ENCODE measurements around the gene COPS6. TPM values are rescaled to one million over a fixed set of nuclear protein-coding genes. Genes with fewer than 3 reads are reported as not detected.

COPS6 gene
- total RNA-seq, 1 donor from 2014 or later = 42.2 TPM

DNA sequence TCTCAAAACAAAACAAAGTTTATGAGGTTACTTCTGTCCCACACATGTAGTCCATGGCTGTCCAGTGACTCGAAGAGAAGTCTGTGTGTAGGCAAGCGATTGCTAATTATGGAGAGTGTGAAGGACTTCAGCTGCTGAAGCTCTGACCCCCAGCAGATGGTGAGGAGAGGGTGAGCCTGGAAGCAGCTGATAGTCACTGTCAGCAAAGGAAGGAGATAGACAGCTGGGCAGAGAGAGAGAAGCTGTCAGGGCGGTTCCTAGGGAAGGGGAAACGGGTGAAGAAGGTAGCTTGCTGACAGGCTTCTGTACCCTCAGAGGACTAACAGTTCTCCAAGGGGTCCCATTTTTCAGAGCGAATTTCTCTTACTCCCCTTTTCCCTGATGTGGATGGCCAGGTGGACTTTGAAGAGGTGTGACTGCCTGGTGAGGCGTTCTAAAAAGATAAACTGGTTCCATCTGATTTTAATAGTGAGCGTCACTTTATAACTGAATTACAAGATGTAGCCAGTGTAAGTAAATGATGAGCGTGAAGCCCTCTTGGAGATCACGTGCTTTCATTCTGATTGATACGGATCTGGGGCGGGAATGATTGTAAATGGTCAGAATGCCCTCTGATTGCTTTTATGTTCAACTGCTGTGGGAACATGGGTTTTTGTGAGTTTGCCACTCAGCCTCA is 27.1 kb upstream of the COPS6 start:
- Histone ChIP-seq H3K36me3 (peaks cover 6% of the 10 kb centered on the region), H3F3A (ENCODE audit: low read depth) (peaks cover 14% of the 10 kb centered on the region), H4K20me1 (ENCODE audit: low read depth) (no peaks in the 10 kb centered on the region), H3K4me2 (no peak overlapping the region), H3K9me3 (ENCODE audit: low read depth) (no peaks in the 10 kb centered on the region), H3K27ac (no peak overlapping the region), H3K79me2 (ENCODE audit: low read depth) (no peaks in the 10 kb centered on the region), H3K4me3 (no peak overlapping the region), H2AFZ (replicated peaks) (no peak overlapping the region), H3K27me3 (no peaks in the 10 kb centered on the region), H3K9ac (no peak overlapping the region), H3K4me1 (no peaks in the 10 kb centered on the region)
- H3K4me1 Mint-ChIP-seq = no peaks in the 10 kb centered on the region
- H3K9me3 Mint-ChIP-seq = no peaks in the 10 kb centered on the region
- TF ChIP-seq EZH2 (IDR thresholded peaks at IDR 0.05) (no peak), EZH2phosphoT487 (IDR thresholded peaks at IDR 0.05) (no peak)
- TF ChIP-seq, protein P1, sequence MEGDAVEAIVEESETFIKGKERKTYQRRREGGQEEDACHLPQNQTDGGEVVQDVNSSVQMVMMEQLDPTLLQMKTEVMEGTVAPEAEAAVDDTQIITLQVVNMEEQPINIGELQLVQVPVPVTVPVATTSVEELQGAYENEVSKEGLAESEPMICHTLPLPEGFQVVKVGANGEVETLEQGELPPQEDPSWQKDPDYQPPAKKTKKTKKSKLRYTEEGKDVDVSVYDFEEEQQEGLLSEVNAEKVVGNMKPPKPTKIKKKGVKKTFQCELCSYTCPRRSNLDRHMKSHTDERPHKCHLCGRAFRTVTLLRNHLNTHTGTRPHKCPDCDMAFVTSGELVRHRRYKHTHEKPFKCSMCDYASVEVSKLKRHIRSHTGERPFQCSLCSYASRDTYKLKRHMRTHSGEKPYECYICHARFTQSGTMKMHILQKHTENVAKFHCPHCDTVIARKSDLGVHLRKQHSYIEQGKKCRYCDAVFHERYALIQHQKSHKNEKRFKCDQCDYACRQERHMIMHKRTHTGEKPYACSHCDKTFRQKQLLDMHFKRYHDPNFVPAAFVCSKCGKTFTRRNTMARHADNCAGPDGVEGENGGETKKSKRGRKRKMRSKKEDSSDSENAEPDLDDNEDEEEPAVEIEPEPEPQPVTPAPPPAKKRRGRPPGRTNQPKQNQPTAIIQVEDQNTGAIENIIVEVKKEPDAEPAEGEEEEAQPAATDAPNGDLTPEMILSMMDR (IDR thresholded peaks at IDR 0.05) = no peak
- H3K27ac Mint-ChIP-seq = no peak overlapping the region
- H3K36me3 Mint-ChIP-seq = peaks cover 47% of the 10 kb centered on the region
- DNase-seq (ENCODE audit: low spot score) = no peak
- no peak overlapping the region for H3K4me3 Mint-ChIP-seq
- H3K27me3 Mint-ChIP-seq (ENCODE audit: insufficient read depth, low read depth) = no peaks in the 10 kb centered on the region

DNA sequence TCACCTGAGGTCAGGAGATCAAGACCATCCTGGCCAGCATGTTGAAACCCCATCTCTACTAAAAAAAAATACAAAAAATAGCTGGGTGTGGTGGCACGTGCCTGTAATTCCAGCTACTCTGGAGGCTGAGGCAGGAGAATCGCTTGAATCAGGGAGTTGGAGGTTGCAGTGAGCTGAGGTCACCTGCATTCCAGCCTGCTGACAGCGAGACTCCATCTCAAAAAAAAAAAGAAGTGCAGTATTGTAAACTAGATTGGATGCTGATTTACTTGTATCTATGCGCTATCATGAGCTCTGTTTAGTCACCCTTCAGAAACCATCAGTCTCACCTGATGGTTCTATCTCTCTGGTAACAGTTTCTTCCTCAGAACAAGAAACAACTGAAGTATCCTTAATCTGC is 25.4 kb upstream of the COPS6 start:
- Histone ChIP-seq H3K27ac (no peak overlapping the region), H4K20me1 (ENCODE audit: low read depth) (no peaks in the 10 kb centered on the region), H3K27me3 (no peaks in the 10 kb centered on the region), H3F3A (ENCODE audit: low read depth) (peaks cover 31% of the 10 kb centered on the region), H3K36me3 (peaks cover 6% of the 10 kb centered on the region), H3K4me1 (no peaks in the 10 kb centered on the region), H3K9ac (no peak overlapping the region), H3K9me3 (ENCODE audit: low read depth) (no peaks in the 10 kb centered on the region), H3K4me2 (no peak overlapping the region), H3K4me3 (no peak overlapping the region), H3K79me2 (ENCODE audit: low read depth) (no peaks in the 10 kb centered on the region), H2AFZ (replicated peaks) (no peak overlapping the region)
- no peak for DNase-seq (ENCODE audit: low spot score)
- Mint-ChIP-seq H3K4me1 (no peaks in the 10 kb centered on the region), H3K36me3 (peaks cover 48% of the 10 kb centered on the region), H3K9me3 (peaks cover 5% of the 10 kb centered on the region), H3K27me3 (ENCODE audit: insufficient read depth, low read depth) (peaks cover 2% of the 10 kb centered on the region), H3K4me3 (no peak overlapping the region), H3K27ac (no peak overlapping the region)
- TF ChIP-seq EZH2phosphoT487 (IDR thresholded peaks at IDR 0.05) (no peak), EZH2 (IDR thresholded peaks at IDR 0.05) (no peak)
- TF ChIP-seq, protein P1 (IDR thresholded peaks at IDR 0.05) = no peak

DNA sequence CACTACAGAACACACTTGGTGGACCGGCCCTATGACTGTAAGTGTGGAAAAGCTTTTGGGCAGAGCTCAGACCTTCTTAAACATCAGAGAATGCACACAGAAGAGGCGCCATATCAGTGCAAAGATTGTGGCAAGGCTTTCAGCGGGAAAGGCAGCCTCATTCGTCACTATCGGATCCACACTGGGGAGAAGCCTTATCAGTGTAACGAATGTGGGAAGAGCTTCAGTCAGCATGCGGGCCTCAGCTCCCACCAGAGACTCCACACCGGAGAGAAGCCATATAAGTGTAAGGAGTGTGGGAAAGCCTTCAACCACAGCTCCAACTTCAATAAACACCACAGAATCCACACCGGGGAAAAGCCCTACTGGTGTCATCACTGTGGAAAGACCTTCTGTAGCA is 24.6 kb upstream of the COPS6 start:
- no peak overlapping the region for H3K4me3 ChIP-seq
- Mint-ChIP-seq H3K36me3 (peaks cover 45% of the 10 kb centered on the region), H3K4me1 (no peaks in the 10 kb centered on the region), H3K27ac (no peak overlapping the region), H3K27me3 (ENCODE audit: insufficient read depth, low read depth) (peaks cover 2% of the 10 kb centered on the region), H3K4me3 (no peak overlapping the region), H3K9me3 (peaks cover 5% of the 10 kb centered on the region)
- peaks cover under 1% of the 10 kb centered on the region for H3K9me3 ChIP-seq (ENCODE audit: low read depth)
- H4K20me1 ChIP-seq (ENCODE audit: low read depth) = no peaks in the 10 kb centered on the region
- H2AFZ ChIP-seq (replicated peaks) = no peak overlapping the region
- DNase-seq (ENCODE audit: low spot score) = no peak
- peaks cover 35% of the 10 kb centered on the region for H3F3A ChIP-seq (ENCODE audit: low read depth)
- H3K4me1 ChIP-seq = no peaks in the 10 kb centered on the region
- no peak overlapping the region for H3K9ac ChIP-seq
- H3K4me2 ChIP-seq = no peak overlapping the region
- TF ChIP-seq EZH2 (IDR thresholded peaks at IDR 0.05) = no peak
- no peaks in the 10 kb centered on the region for H3K27me3 ChIP-seq
- no peaks in the 10 kb centered on the region for H3K79me2 ChIP-seq (ENCODE audit: low read depth)
- peaks cover 13% of the 10 kb centered on the region for H3K36me3 ChIP-seq
- no peak overlapping the region for H3K27ac ChIP-seq

DNA sequence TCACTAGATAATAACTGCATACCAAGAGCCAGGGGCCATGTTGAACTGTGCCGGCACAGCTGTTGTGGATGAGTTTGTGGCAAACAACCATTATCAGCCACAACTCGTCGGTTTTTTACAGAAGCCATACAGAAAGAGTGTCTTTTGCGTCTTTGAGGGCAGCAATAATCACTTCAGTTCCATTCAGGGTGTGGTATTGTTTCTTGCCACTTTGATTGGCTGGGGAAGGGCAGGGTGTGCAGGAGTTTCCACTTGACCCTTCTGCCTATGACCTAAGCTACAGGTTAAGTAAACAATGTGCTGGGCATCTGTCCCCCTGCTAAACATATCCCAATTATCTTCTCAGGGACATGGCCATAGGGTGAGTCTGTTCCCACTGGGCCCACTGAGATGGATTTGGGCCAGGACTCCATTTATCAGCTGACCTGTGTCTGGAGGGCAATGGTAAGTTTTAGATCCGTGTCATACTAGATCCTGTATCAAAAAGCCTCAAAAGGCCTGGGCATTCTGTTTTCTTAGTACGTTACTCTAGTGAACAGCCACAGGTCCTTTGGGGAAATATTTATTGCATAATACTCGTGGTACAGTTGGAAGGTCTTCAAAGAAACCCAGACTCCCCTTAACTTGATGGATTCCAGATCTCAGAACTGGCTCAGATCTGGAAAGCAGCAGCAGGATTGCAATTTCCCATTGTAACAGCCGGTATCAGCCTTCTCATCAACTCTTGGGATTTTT is 23.1 kb upstream of the COPS6 start:
- no peak overlapping the region for H3K4me2 ChIP-seq
- H3K36me3 ChIP-seq = peaks cover 20% of the 10 kb centered on the region
- no peak overlapping the region for H3K27ac ChIP-seq

More for the DNA sequence above, 23.1 kb upstream of the COPS6 start:
- Histone ChIP-seq H4K20me1 (ENCODE audit: low read depth) (no peaks in the 10 kb centered on the region), H3K27me3 (no peaks in the 10 kb centered on the region), H2AFZ (replicated peaks) (no peak overlapping the region), H3K79me2 (ENCODE audit: low read depth) (no peaks in the 10 kb centered on the region), H3K9me3 (ENCODE audit: low read depth) (peaks cover 15% of the 10 kb centered on the region), H3K4me3 (no peak overlapping the region), H3K9ac (no peak overlapping the region), H3K4me1 (no peaks in the 10 kb centered on the region), H3F3A (ENCODE audit: low read depth) (peaks cover 50% of the 10 kb centered on the region)
- Mint-ChIP-seq H3K4me1 (no peaks in the 10 kb centered on the region), H3K36me3 (peaks cover 53% of the 10 kb centered on the region), H3K27me3 (ENCODE audit: insufficient read depth, low read depth) (peaks cover 5% of the 10 kb centered on the region), H3K27ac (no peak overlapping the region), H3K4me3 (no peak overlapping the region), H3K9me3 (peaks cover 16% of the 10 kb centered on the region)
- DNase-seq (ENCODE audit: low spot score) = no peak
- TF ChIP-seq EZH2 (IDR thresholded peaks at IDR 0.05) (no peak), EZH2phosphoT487 (IDR thresholded peaks at IDR 0.05) (no peak)
- TF ChIP-seq, protein P1 (IDR thresholded peaks at IDR 0.05) = no peak

Data from neural progenitor cell (in vitro differentiated cells).